GM18873 (cell line): ENCODE measurements around the gene WNT11.

Experiments used
- ATAC-seq: cut with Tn5 transposase; IDR thresholded peaks from one replicate; pipeline ENCODE4 v1.9.1; 2021; ENCODE audit warnings: mild to moderate bottlenecking, moderate library complexity, moderate number of reproducible peaks; ENCODE audit not compliant: unreplicated experiment, low FRiP score

The WNT11 gene

DNA sequence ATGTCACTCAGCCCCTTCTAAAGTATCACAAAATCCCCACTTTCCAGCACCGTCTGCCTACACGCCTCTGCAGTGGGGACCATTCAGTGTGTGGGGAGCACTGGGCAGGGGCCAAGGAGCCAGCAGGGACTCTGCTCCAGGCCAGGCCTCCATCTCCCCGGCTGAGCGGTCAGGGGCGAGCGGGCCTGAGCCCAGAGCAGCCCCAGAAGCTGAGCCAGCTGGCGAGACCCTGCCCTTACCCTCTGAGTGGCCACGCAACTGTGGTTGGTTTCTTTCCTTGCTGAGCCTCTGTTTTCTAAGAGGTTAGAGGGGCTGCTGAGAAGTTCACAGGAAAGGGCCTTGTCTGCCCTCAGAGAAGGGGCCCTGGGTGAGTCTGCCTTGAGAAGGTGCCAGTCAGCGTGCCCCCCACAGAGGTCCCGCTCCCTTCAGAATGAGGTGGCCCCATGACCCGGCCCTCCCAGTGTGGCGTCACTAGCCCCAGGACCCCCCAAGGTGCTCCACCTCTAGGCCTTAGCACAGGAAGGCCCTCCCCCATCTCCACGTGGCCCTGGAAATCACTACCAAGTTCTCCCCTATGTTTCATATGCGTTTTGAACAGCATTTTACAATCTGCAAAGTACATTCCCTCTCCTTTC lies 46.9 kb downstream of the WNT11 start:
- ATAC-seq: no peak

DNA sequence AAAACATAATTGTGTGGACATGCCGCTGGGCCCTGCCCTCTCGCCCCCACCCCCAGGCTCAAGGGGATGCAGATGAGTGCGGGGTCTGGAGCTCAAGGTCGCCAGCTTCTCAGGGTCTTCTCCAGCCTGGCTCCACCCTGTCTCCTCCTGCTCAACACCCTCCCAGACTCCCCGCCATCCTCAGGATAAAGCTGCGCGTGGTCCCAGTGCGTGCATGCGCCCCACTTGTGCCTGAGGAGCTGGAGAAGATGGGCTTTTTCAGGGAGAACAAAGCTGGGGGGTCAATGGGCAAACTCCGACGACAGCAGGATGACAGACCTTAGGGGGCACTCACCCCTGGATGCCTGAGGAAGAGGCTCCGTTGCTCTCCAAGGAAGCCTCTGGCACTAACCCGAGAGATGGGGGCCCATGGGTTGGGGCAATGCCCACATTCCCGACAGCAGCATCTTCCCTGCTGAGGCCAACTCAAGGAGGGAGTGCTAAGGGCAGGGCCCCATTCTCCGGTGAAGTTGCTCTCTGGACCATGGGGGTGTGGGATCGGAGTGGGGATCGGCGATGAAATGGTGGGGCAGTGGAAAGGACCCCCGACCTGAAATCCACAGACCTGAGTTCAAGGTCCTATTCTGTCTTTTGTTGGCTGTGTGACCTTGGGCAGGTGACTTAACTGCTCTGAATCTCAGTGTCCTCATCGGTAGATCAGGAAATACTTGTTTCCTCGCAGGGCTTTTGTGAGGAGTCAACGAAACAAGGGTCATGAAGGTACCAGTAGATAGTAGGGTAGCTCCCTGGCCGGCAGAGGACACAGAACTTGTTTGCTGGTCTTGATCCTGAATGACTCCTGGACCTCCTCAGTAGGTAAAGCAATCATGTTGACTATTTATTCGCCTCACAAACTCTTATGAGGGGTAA lies 47.7 kb downstream of the WNT11 start:
- ATAC-seq: no peak

DNA sequence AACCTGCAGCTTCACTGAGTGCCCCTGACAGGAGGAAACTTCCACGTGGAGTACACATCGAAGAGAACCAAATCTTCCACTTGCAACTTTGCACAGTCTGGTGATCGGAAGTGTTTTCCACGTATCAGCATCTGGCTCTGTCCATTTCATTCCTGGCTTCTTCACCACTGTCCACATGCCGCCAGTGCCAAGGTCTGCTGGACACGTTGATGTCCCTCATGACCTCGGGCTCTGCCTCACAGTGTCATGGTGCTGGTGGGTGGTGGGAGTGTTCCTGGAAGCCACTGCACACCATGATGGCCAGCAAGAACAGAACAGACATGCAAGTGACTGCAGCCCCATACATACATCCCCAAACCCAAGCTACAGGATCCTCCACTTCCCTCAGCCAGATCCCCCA lies 48.4 kb downstream of the WNT11 start:
- ATAC-seq: no peak

DNA sequence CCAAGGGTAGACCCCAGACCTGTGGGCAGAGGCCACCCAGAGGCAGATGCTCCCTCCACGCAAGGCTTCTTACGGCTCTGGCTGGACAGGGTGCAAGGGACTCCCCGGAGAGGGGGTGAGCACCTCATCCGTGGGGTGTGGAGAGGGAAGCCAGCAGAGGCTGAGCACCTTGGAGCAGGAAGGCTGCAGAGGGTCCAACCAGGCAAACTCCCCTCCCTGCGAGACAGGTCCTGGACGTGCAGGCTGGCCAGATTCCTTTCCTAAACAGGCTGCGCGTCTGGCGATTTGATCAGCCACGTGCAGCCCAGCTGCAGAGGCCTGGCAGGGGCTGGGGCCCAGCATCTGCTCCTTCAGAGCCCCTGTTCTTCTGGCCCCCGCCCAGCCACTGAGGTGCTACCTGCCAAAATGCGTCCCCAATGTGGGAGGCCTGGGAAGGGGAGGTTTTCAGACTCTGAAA lies 49.3 kb downstream of the WNT11 start:
- ATAC-seq: no peak

DNA sequence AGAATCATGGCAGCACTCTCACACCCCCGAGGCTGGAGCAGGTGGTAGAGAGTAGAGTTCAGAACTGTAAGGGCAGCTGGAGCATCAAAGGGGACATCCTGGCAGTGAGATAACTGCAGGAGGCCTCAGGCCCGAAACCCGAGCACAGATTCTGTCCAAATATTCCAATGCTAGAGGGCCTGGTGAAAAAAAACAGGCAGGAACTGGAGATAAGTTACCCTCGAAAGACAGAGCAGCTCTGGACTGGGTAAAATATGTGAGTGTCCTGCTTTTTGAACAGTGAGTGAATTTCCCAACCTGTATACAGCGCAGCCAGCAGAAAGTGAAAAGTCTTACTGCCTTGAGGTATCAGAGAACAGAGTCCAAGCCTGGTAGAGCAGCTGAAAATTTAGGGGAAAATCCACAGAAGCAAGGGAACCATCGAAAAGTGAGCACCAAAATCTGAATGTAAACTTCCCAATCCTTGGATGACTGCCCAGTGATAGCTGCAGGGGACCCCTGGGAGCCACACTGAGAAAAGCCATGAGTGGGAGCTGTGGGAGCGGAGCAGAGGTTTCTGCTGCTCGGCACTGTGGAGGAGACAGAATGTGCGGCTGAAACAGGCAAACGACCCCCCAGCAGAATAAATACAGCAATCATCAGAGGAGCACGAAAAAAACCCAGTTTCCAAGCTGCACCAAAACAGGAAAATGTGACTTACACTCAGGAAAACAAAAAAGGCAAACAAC lies 50.6 kb downstream of the WNT11 start:
- no peak for ATAC-seq

DNA sequence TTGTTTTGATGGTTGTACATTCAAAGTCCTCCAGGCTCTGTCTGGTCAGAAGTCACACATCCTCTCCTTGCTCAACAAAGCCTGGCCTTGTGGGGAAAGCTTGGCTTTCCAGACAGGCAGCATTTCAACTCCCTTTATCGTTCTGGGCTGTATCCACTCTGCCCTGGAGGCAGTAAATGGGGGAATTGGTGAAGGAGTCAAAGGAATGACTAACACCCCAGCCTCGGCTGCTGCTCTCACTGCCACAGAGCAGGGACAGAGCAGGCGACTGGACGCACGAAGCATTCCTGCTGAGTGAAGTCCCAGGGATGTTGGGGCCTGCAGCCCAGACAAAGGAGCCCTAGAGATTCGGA lies 52.8 kb downstream of the WNT11 start:
- ATAC-seq: no peak

DNA sequence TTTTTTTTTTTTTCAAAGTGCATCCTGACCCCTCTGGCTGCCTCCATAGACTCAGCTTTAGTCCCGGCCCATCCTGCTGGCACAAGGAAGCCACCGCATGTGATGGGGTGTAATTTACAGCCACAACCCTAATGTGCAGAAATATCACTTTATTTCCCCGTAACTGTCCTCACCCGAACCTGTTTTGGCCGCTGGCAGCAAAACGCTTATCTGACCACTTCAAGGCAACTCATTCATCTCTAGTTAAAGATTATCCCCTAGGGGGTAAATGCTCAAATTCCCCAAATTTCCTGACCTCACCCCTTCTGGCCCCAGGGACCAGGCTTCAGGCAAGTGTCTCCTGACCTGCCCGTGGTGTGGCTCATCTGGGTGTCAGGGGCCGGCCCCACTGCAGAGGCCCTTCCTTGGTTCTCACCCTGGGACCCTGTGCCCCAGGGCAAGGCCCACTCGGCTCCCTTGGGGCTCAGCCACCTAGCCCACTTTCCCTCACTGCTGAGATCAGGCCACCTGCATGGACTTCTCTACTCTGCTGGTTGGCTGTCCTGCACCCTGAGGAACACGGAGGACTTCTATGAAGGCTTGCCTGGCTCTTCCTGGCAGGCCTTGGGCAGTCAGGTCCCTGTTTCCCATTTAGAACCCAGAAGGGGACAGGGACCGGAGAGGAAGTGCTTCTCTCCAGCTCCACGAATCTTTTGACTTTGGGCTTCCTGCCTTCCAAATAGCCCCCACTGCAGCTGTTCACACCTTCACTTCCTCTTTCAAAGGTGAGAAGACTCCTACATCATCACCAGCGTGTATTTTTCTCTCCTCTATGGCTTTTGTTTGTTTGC lies 53.3 kb downstream of the WNT11 start:
- ATAC-seq: no peak

DNA sequence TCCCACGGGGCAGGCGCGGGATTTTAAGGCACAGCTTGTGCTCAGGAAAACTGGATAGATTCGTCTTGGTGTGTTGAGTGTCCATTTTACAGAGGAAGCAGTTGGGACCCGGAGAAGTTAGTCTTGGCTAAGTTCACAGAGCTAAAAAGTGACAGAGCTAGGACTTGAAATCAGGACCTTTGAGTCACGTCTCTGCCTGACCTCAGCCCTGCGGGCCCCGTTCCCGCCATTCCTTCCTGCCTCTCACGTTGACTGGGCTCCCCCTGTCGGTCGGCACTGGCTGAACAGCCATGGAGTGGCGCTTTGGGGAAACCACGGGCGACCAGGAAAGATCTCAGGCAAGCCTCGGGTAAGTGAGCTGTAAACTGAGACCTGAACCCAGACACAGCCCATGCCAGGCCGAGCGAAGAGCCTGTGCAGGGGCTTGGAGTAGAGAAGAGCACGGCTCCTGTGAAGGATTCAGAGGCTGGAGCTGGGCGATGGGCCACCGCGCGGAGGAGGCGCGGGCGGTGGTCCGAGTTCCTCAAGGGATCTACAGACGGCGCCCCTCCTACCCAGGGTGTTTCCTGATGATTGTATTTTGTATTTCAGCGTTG lies 54.1 kb downstream of the WNT11 start:
- ATAC-seq: peak; percentile 56

DNA sequence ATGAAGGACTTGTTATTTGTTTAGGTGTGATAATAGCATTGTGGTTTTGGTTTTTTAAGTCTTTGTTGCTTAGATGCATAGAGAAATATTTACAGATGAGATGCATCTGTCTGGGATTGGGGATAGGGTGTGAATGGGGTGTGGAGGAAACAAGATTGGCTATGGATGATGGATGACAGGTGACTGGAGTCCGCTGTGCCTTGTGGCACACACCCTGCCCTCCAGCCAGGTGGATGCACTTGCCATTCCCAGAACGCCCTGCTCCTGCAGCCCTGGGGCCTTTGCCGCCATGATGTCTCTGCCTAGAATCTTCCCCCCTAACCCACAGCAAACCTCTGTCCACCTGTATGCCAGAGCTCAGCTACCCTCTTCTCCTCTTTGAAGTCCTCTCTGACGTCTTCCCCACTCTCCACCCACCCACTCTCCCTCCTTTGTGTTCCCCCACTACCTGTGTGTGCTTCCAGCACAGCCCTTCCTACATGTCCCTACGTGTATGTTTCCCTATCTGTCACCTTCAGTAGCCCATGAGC lies 54.7 kb downstream of the WNT11 start:
- no peak for ATAC-seq

DNA sequence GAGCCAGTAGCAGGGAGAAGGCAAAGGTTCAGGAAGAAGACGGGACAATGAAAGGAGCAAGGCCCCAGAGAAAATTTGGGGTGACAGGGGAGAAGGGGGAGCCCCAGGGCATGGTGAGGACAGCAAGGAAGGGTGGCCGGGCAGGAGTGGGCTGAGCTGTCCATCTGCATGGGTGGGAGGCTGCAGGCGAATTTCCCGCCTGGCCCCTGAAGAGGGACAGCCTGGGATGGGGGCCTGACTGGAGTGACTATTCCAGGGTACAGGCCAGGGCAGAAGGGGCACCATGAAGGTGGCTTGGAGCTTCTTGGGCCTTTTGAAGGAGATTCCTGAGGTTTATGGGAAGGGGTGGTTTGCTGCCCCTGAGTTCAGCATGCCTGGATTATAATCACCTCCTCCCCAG lies 56.2 kb downstream of the WNT11 start:
- no peak for ATAC-seq

DNA sequence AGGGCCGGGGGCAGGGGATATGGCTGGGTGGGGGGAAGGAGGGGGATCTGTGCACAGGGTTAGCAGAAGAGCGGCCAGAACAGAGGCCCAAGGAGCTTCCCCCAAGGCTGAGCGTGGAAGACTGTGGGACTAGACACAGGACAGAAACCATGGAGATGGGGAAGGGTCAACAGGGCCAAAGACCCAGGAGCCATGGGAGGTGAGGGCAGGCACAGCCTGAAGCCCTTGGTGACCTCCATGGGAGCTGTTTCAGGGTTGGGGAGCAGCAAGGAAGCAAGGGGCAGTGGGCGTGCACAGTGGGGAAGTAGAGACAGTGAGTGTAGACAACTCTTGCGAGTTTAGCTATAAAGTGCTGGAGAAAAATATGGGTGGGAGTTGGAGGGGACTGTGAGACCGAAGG lies 56.6 kb downstream of the WNT11 start:
- ATAC-seq: no peak

DNA sequence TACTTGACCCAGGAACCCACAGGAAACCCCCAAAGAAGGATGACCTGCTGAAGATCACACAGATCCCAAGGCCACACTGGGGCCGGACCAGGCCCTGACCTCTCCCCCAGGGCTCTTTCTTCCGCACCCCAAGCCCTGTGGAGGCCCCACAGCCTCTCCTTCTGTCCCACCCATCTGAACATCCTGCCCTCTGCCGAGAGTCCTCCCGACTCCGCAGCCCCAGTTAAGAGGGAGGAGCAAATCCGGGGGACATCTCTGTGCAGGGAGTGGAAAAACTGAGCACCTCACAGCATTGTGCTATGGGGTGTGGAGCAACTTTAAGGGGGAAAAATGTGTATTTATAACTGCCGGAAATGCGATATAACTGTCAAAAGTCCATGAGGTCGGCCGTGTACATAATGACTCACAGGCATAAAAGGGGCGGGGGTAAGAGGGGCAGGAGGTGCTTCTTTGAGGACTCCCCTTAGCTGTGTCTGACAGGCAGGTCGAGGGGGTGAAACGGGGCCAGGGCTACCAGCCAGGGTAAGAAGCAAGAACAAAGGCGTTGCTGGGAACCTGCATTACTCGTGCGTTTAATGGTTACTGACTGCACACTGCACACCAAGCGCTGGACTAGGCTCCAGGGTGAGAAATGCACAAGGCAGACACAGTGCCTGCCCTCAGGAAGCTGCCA lies 57.2 kb downstream of the WNT11 start:
- no peak for ATAC-seq

DNA sequence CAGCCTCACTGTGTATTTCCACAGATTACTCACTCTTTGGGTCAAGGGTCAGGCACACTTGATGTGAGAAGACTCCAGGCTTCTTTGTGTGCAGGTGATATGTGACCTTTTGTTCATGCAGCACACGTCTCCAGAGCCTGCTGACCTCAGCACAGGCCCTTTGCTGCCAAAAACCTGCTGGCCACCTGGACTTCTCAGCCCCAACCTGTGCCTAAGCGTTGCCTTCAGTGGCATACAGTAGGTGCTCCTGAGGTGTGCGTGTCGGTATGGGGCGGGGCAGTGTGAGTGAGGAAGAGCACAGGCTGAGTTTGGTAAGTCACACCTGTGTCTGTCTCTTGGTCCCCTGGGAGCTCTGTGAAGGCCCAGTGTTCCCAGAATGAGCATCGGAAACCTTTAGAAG lies 58.1 kb downstream of the WNT11 start:
- no peak for ATAC-seq

DNA sequence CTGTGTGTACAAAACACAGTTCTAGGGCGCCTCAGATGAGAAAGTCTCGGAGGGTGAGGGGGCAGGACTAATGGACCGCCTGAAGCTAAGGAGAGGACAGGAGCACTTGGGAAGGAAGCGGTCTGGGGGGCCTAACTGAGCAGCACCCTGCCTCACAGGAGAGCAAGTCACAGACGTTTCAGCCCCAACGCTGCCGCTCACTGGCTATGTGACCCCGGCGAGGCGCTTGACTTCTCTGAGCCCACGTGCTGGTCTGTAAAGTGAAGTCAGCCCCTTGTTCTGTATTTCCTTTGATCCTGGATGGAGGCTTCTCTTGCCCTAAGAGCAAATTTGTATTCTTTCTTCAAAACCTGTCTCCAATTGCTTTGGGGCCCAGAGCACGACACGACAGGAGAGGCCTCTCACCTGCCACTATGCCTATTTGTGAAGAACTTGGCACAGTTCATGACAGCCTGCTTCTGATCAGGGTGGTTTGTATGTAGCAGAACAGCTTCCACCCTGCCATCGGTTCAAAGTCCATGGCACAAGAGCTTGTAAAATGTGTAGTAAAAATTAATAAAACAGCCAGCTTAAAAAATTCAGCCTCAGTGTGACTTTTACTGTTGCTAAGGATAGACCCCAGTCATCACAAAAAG lies 59.1 kb downstream of the WNT11 start:
- ATAC-seq: no peak

DNA sequence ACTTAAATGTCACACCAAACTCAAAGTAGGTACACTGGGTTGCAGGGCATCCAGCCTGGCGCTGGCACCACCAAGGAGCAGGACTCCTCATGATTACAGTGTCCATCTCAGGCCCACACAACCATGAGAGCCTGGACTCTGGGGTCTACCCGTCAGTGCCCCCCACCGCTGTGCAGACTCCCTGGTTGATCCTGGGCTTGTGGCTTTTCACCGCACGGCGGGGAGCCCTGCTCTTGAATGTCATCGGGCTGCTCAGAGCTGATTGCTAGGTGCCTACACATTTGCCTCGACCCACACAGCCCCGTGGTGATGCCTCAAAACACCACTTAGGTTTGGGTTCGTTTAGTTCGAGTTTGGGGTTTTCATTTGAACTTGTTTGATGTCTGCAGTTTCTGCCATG lies 63.0 kb downstream of the WNT11 start:
- ATAC-seq: no peak

DNA sequence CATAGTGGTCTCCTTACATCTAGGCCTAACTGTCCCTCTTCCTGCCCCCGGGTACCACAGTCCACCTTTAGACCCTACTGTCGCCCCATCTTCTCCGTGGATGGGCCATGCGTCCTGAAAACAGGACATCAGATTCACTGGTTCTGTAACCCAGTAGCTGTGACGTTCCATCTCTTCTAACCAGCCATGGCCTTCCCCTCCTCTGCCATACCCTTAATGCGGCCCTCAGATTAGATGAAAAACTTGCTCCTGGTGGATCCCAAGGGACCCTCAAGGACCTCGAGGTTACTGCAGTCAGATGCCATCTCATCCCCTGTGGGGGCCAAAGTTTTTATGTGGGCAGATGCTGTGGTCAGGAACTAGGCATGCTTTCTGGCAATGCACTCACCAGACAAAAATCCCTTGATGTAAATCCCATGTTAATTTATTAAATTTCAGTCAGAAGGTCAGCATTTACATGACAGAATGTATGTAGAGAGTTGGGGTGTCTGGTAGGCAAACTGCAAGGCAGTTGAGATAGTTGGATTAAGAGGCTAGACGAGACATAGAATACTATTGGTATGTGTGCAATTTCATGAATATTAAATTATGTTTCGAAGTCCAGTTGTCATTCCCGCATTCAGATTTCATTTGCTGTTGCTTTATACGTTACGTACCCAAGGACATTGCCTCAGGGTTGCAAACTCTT lies 64.3 kb downstream of the WNT11 start:
- no peak for ATAC-seq

DNA sequence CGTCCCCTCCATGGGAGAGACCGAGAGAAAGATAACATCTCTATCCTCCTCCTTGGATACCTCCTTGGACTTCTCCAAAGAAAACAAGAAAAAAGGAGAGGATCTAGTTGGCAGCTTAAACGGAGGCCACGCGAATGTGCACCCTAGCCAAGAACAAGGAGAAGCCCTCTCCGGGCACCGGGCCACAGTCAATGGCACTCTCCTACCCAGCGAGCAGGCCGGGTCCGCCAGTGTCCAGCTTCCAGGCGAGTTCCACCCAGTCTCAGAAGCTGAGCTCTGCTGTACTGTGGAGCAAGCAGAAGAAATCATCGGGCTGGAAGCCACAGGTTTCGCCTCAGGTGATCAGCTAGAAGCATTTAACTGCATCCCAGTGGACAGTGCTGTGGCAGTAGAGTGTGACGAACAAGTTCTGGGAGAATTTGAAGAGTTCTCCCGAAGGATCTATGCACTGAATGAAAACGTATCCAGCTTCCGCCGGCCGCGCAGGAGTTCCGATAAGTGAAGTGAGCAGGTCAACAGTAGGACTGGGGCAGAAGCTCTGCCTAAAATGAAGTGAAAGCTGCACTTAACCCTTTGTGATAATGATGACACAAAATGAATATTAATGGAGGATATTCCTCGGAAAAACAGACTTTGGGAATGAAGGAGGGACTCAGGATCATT lies 65.3 kb downstream of the WNT11 start:
- no peak for ATAC-seq

DNA sequence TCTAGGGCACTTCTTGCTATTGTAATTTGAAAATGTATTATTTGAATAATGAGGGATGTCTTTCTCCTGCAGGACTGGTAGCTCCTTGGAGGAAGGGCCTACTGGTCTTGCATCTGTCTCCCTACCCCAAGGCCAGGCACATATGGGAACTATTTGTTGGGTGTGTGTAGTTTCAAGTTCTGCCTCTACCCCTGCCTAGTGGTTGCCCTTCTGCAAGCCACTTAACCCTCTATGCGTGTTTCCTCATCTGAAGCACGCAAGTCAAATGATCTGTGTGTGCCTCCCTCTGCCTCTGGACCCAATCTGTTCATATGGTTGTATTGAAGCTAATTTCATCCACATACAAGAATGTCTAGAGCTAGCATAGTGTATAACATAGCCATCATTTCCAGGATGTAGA lies 67.0 kb downstream of the WNT11 start:
- no peak for ATAC-seq
